NCI-H1694 treated with DMSO at 0.1 percent for 48 hours (cell line): ENCODE measurements around the gene NOTCH2NLA.
"Not testable (repeated sequence)": the region's sequence is repeated elsewhere in the genome, so short reads cannot be mapped to it uniquely, and the experiment has no call there.

ENCODE experiments used
- DNase-seq: peaks from one replicate; lab custom pipeline; 2025; lab: John Stamatoyannopoulos, UW

NOTCH2NLA gene

GRCh38 chr1:146228710-146229477, at the start of gene NOTCH2NLA:
TSS of gene NOTCH2NLA (minus strand) at chr1:146229021. CDS start at chr1:146189337, 39,684 bp downstream.
- not testable (repeated sequence) for DNase-seq

- DNase-seq: not testable (repeated sequence)
Measured at GRCh38 chr1:146278346-146278745, 49.5 kb upstream of the NOTCH2NLA start.

- not testable (repeated sequence) for DNase-seq
Measured at GRCh38 chr1:146277087-146277486, 48.3 kb upstream of the NOTCH2NLA start.

- not testable (repeated sequence) for DNase-seq
Measured at GRCh38 chr1:146274083-146274482, 45.3 kb upstream of the NOTCH2NLA start.

GRCh38 chr1:146273194-146273593, 44.4 kb upstream of the NOTCH2NLA start:
- DNase-seq: not testable (repeated sequence)

GRCh38 chr1:146272734-146273133, 43.9 kb upstream of the NOTCH2NLA start:
- not testable (repeated sequence) for DNase-seq

- not testable (repeated sequence) for DNase-seq
Measured at GRCh38 chr1:146271977-146272376, 43.2 kb upstream of the NOTCH2NLA start.

GRCh38 chr1:146270129-146270528, 41.3 kb upstream of the NOTCH2NLA start:
- not testable (repeated sequence) for DNase-seq

GRCh38 chr1:146266179-146266748, 37.4 kb upstream of the NOTCH2NLA start:
- not testable (repeated sequence) for DNase-seq

- DNase-seq: not testable (repeated sequence)
Measured at GRCh38 chr1:146264761-146265160, 35.9 kb upstream of the NOTCH2NLA start.

- DNase-seq: not testable (repeated sequence)
Measured at GRCh38 chr1:146260006-146260730, 31.3 kb upstream of the NOTCH2NLA start.

- not testable (repeated sequence) for DNase-seq
Measured at GRCh38 chr1:146257992-146258552, 29.3 kb upstream of the NOTCH2NLA start.

- not testable (repeated sequence) for DNase-seq
Measured at GRCh38 chr1:146254569-146255197, 25.9 kb upstream of the NOTCH2NLA start.

GRCh38 chr1:146253249-146253855, 24.5 kb upstream of the NOTCH2NLA start:
- DNase-seq: not testable (repeated sequence)

- not testable (repeated sequence) for DNase-seq
Measured at GRCh38 chr1:146251523-146251922, 22.7 kb upstream of the NOTCH2NLA start.

- DNase-seq: not testable (repeated sequence)
Measured at GRCh38 chr1:146248643-146249042, 19.8 kb upstream of the NOTCH2NLA start.

GRCh38 chr1:146236626-146237025, 7.8 kb upstream of the NOTCH2NLA start:
- DNase-seq: not testable (repeated sequence)

GRCh38 chr1:146236026-146236601, 7.3 kb upstream of the NOTCH2NLA start:
- DNase-seq: not testable (repeated sequence)

GRCh38 chr1:146228144-146228682, 608 bp downstream of the NOTCH2NLA start:
- not testable (repeated sequence) for DNase-seq

- not testable (repeated sequence) for DNase-seq
Measured at GRCh38 chr1:146174531-146174930, 54.3 kb downstream of the NOTCH2NLA start.

GRCh38 chr1:146167740-146168139, 61.1 kb downstream of the NOTCH2NLA start:
- DNase-seq: not testable (repeated sequence)
